ENCODE data around the gene TNFAIP3.

GRCh38 chr6:137876547-137876946, 9.5 kb downstream of the TNFAIP3 start:
- no peak for TF ChIP-seq EP300 (IDR thresholded peaks at IDR 0.05)
- no peak for TF ChIP-seq POLR2AphosphoS5 (IDR thresholded peaks at IDR 0.05)
- no peak for TF ChIP-seq POLR2A (IDR thresholded peaks at IDR 0.05; ENCODE audit: low read depth)
- TF ChIP-seq CTCF (IDR thresholded peaks at IDR 0.05): no peak

Measured in esophagus muscularis mucosa (tissue), 4 donors.